Epithelial cell of proximal tubule (primary cell): Measurements from ENCODE around the gene TTLL7. TPM values are rescaled to one million over a fixed set of nuclear protein-coding genes. Genes with fewer than 3 reads are reported as not detected.

Experiments used
- DNase-seq: peaks from one replicate; pipeline ENCODE4 v3.0.0-alpha.2; 2011; ENCODE audit warnings: low read depth
- H3K4me3 ChIP-seq: 2 replicates; pipeline ENCODE4 v1.5.1; 2011; ENCODE audit warnings: low read depth, mild to moderate bottlenecking, low read length
- CTCF ChIP-seq: conservative IDR thresholded peaks from 2 replicates; pipeline ENCODE4 v1.5.1; 2012; ENCODE audit warnings: low read depth, mild to moderate bottlenecking, low read length
- total RNA-seq: library from RNA; depleted of rRNA; stranded (reverse); fragments of >200 nt; gene quantifications from 2 replicates; pipeline ENCODE4 v1.2.3, GENCODE V29; 2015

TTLL7 gene
- total RNA-seq, 1 donor from 2014 or later = 5.3 TPM

- TF ChIP-seq CTCF = no peak
- H3K4me3 ChIP-seq = no peak overlapping the region
- no peak for DNase-seq
Observed at GRCh38 chr1:83910461-83910860, 88.5 kb downstream of the TTLL7 start.

GRCh38 chr1:83909687-83910086, 89.2 kb downstream of the TTLL7 start:
- H3K4me3 ChIP-seq = no peak overlapping the region
- no peak for TF ChIP-seq CTCF
- DNase-seq = no peak

- no peak for DNase-seq
- no peak overlapping the region for H3K4me3 ChIP-seq
- peak; percentile 68 for TF ChIP-seq CTCF
Observed at GRCh38 chr1:83905315-83905907, 93.5 kb downstream of the TTLL7 start.

- peak; percentile 61 for DNase-seq
- H3K4me3 ChIP-seq = no peak overlapping the region
- TF ChIP-seq CTCF = no peak
Observed at GRCh38 chr1:83901547-83902155, 97.3 kb downstream of the TTLL7 start.

- no peak for DNase-seq
- no peak for TF ChIP-seq CTCF
- H3K4me3 ChIP-seq = no peak overlapping the region
Observed at GRCh38 chr1:83900524-83900923, 98.4 kb downstream of the TTLL7 start.

GRCh38 chr1:83897516-83897915, 101.4 kb downstream of the TTLL7 start:
- DNase-seq = no peak
- TF ChIP-seq CTCF = no peak
- no peak overlapping the region for H3K4me3 ChIP-seq

- no peak for DNase-seq
- H3K4me3 ChIP-seq = no peak overlapping the region
- TF ChIP-seq CTCF = no peak
Observed at GRCh38 chr1:83896299-83896698, 102.6 kb downstream of the TTLL7 start.
